Gastroesophageal sphincter (tissue), 4 donors: Measurements from ENCODE around the gene FASTKD3. TPM values are rescaled to one million over a fixed set of nuclear protein-coding genes. Genes with fewer than 3 reads are reported as not detected.
A peak's percentile ranks its signal among the peaks of the same experiment; 100 is the strongest.

ENCODE experiments used
- ATAC-seq: fragments of 150-250 bp; one replicate; pipeline ENCODE4 v1.9.1; 2016; ENCODE audit warnings: mild to moderate bottlenecking, moderate library complexity
- H3K27ac ChIP-seq, 4 donors: fragments of 200-600 bp; sonication (generic) in 3 of 4; 1 replicate in 3 of 4; 2 replicates in 1 of 4; pipeline ENCODE4 v1.5.1; 2016 to 2019
- H3K27me3 ChIP-seq: fragments of 200-600 bp; sonication (generic); one replicate; pipeline ENCODE4 v1.5.1; 2019
- H3K36me3 ChIP-seq, 2 donors: fragments of 200-600 bp; sonication (generic); one replicate each; pipeline ENCODE4 v1.5.1; 2019; ENCODE audit warnings: control low read depth in 1 of 2
- H3K4me1 ChIP-seq, 3 donors: fragments of 200-600 bp; sonication (generic); 1 replicate in 2 of 3; 2 replicates in 1 of 3; pipeline ENCODE4 v1.5.1; 2016 to 2019; ENCODE audit warnings: control low read depth in 2 of 3
- H3K4me3 ChIP-seq, 2 donors: fragments of 200-600 bp; sonication (generic); one replicate each; pipeline ENCODE4 v1.5.1; 2019; ENCODE audit warnings: mild to moderate bottlenecking in 1 of 2, moderate library complexity in 1 of 2
- H3K9me3 ChIP-seq, 3 donors: fragments of 200-600 bp; sonication (generic); one replicate each; pipeline ENCODE4 v1.5.1; 2017 to 2019; ENCODE audit warnings: control low read depth in 2 of 3
- EP300 ChIP-seq: sonication (generic); formaldehyde crosslinking; IDR thresholded peaks from one replicate; pipeline ENCODE4 v1.6.1; 2017; ENCODE audit warnings: antibody characterized with exemption, mild to moderate bottlenecking
- POLR2A ChIP-seq, 2 donors: fragments of 450-650 bp; IDR thresholded peaks; one replicate each; pipeline ENCODE4 v1.6.1; 2017; ENCODE audit warnings: antibody characterized with exemption in 2 of 2, mild to moderate bottlenecking in 2 of 2, moderate library complexity in 1 of 2
- POLR2AphosphoS5 ChIP-seq: sonication (generic); formaldehyde crosslinking; IDR thresholded peaks from one replicate; pipeline ENCODE4 v1.6.1; 2017; ENCODE audit warnings: antibody characterized with exemption
- WGBS, 2 donors: methylation state at CpG; one replicate each; pipeline ENCODE4 v1.1.5; 2018; ENCODE audit warnings: low coverage in 1 of 2; 5-methylcytosine and 5-hydroxymethylcytosine counted together
- total RNA-seq, 4 donors: library from RNA; depleted of rRNA; stranded (reverse); fragments of >200 nt; gene quantifications; one replicate each; pipeline ENCODE4 v1.1.0, GENCODE V29; 2016
- TF ChIP-seq, protein P1 (sequence below), 4 experiments: fragments of 200-600 bp in 2 of 4; fragments of 450-650 bp in 2 of 4; sonication (generic) in 1 of 4; IDR thresholded peaks; one replicate each; pipeline ENCODE4 v1.5.1; 2017 to 2019; ENCODE audit warnings: antibody characterized with exemption in 4 of 4, mild to moderate bottlenecking in 2 of 4, moderate library complexity in 2 of 4

FASTKD3 gene
- total RNA-seq, 4 donors from 2014 or later, result 4.6 to 14.4 (median 10.1) TPM

DNA sequence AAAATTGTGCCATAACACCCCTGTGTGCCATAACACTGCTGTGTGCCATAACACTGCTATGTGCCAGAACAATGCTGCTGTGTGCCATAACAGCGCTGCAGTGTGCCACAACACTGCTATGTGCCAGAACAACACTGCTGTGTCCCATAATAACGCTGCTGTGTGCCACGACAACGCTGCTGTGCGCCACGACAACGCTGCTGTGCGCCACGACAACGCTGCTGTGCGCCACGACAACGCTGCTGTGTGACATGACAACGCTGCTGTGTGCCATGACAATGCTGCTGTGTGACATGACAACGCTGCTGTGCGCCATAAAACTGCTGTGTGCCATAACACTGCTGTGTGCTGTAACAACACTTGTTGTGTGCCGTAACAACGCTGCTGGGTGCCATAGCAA, 43.8 kb downstream of the FASTKD3 start:
- no peaks in the 10 kb centered on the region for H3K9me3 ChIP-seq
- H3K27ac ChIP-seq, result no peak overlapping the region
- no peak overlapping the region for H3K4me3 ChIP-seq
- WGBS, 2 donors, result 95 to 98% methylated on average over 9 to 16 of the region's 18 CpGs
- H3K27me3 ChIP-seq, result no peaks in the 10 kb centered on the region
- peaks cover 0 to 15% of the 10 kb centered on the region in 2 donors for H3K36me3 ChIP-seq
- no peak for ATAC-seq
- no peak for TF ChIP-seq POLR2A (IDR thresholded peaks at IDR 0.05)
- TF ChIP-seq, protein P1, sequence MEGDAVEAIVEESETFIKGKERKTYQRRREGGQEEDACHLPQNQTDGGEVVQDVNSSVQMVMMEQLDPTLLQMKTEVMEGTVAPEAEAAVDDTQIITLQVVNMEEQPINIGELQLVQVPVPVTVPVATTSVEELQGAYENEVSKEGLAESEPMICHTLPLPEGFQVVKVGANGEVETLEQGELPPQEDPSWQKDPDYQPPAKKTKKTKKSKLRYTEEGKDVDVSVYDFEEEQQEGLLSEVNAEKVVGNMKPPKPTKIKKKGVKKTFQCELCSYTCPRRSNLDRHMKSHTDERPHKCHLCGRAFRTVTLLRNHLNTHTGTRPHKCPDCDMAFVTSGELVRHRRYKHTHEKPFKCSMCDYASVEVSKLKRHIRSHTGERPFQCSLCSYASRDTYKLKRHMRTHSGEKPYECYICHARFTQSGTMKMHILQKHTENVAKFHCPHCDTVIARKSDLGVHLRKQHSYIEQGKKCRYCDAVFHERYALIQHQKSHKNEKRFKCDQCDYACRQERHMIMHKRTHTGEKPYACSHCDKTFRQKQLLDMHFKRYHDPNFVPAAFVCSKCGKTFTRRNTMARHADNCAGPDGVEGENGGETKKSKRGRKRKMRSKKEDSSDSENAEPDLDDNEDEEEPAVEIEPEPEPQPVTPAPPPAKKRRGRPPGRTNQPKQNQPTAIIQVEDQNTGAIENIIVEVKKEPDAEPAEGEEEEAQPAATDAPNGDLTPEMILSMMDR (IDR thresholded peaks at IDR 0.05), result no peak
- no peak for TF ChIP-seq EP300
- TF ChIP-seq POLR2AphosphoS5, result no peak
- no peaks in the 10 kb centered on the region for H3K4me1 ChIP-seq

GRCh38 chr5:7823594-7823993, 45.2 kb downstream of the FASTKD3 start:
- no peak for TF ChIP-seq POLR2A (IDR thresholded peaks at IDR 0.05)
- TF ChIP-seq, protein P1 (IDR thresholded peaks at IDR 0.05), result no peak
- no peak for TF ChIP-seq POLR2AphosphoS5
- H3K4me3 ChIP-seq, result no peak overlapping the region
- H3K27ac ChIP-seq, result no peak overlapping the region

GRCh38 chr5:7822449-7822848, 46.4 kb downstream of the FASTKD3 start:
- Histone ChIP-seq H3K4me1 (no peaks in the 10 kb centered on the region), H3K9me3 (no peaks in the 10 kb centered on the region), H3K27ac (no peak overlapping the region), H3K4me3 (no peak overlapping the region), H3K36me3 (peaks cover 0 to 15% of the 10 kb centered on the region in 2 donors), H3K27me3 (no peaks in the 10 kb centered on the region)
- ATAC-seq, result no peak
- TF ChIP-seq POLR2AphosphoS5 (no peak), POLR2A (IDR thresholded peaks at IDR 0.05) (no peak), EP300 (no peak)
- TF ChIP-seq, protein P1 (IDR thresholded peaks at IDR 0.05), result no peak
- WGBS, 2 donors, result 71 to 78% methylated on average over 3 of the region's 3 CpGs

More at GRCh38 chr5:7823594-7823993, 45.2 kb downstream of the FASTKD3 start:
- 76 to 90% methylated on average over 6 to 8 of the region's 8 CpGs for WGBS, 2 donors
- no peak for ATAC-seq
- Histone ChIP-seq H3K36me3 (peaks cover 0 to 15% of the 10 kb centered on the region in 2 donors), H3K9me3 (no peaks in the 10 kb centered on the region), H3K27me3 (no peaks in the 10 kb centered on the region), H3K4me1 (no peaks in the 10 kb centered on the region)

GRCh38 chr5:7816535-7816901, 52.3 kb downstream of the FASTKD3 start:
- H3K4me3 ChIP-seq, result no peak overlapping the region
- H3K4me1 ChIP-seq, result peaks cover 0 to 7% (median 4%) of the 10 kb centered on the region in 3 donors
- no peaks in the 10 kb centered on the region for H3K9me3 ChIP-seq
- H3K27me3 ChIP-seq, result no peaks in the 10 kb centered on the region
- H3K27ac ChIP-seq, result no peak overlapping the region
- no peak for TF ChIP-seq POLR2AphosphoS5
- TF ChIP-seq EP300, result no peak
- TF ChIP-seq, protein P1 (IDR thresholded peaks at IDR 0.05), result no peak
- no peak for TF ChIP-seq POLR2A (IDR thresholded peaks at IDR 0.05)
- no peak for ATAC-seq
- peaks cover 0 to 1% of the 10 kb centered on the region in 2 donors for H3K36me3 ChIP-seq
- WGBS, 2 donors, result 92 to 100% methylated on average over 2 of the region's 9 CpGs

DNA sequence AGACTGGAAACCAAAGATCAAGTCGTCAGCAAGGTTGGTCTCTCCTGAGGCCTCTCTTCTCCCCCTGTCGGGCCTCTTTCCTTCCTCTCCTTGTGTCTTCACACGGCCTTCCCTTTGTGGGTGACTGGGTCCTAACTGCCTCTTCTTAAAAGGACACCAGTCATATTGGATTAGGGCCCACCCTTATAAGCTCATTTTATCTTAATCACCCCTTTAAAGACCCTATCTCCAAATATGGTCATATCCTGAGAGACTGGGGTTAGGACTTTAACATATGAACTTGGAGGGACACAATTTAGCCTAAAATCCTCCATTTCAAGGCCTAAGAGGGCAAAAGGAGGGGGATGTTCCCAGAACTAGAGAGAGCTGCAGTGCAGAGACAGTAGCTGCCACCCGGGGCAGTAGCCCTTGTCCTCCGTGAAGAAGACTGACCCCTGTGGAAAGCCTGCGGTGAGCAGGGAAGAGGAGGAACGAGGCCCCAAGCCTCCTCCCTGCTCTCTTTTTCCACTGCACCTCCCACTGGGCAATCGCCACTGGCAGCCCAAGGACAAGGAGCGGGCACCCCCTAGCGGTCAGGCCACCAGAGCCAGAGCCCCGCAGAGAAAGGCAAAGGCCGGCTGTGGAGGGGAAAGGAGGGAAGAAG, 52.8 kb downstream of the FASTKD3 start:
- WGBS, 2 donors, result 27 to 33% methylated on average over 3 to 6 of the region's 12 CpGs
- TF ChIP-seq, protein P1 (IDR thresholded peaks at IDR 0.05), result peak; percentile 67 to 89 (median 72)
- TF ChIP-seq POLR2A (IDR thresholded peaks at IDR 0.05), result no peak
- H3K4me1 ChIP-seq, result peaks cover 0 to 7% (median 4%) of the 10 kb centered on the region in 3 donors
- no peaks in the 10 kb centered on the region for H3K36me3 ChIP-seq
- no peak overlapping the region for H3K27ac ChIP-seq
- no peaks in the 10 kb centered on the region for H3K9me3 ChIP-seq
- peak; percentile 92 for ATAC-seq
- H3K27me3 ChIP-seq, result no peaks in the 10 kb centered on the region
- no peak overlapping the region for H3K4me3 ChIP-seq
